T47D (cell line): ENCODE data around the gene MMADHC.
"Not testable (repeated sequence)": the region's sequence is repeated elsewhere in the genome, so short reads cannot be mapped to it uniquely, and the experiment has no call there.

Experiments used
- DNase-seq, 2 experiments: peaks; one replicate each; pipeline versions ENCODE4 v3.0.0 to v3.0.0-alpha.2; 2011 to 2012; ENCODE audit warnings: low read depth in 1 of 2, low spot score in 1 of 2
- JUND ChIP-seq: IDR thresholded peaks from 2 replicates; pipeline ENCODE4 v1.6.1; 2012; ENCODE audit warnings: low read depth
- in situ Hi-C: cut with HindIII; loops from 2 replicates; pipeline ENCODE4 v1.10.0; 2016; ENCODE audit warnings: low sequenced_read_pairs, low pct_unique_long_range_greater_than_20kb

MMADHC gene

GRCh38 chr2:149585166-149585885 is 2.2 kb downstream of the MMADHC start:
- TF ChIP-seq JUND = no peak
- DNase-seq = no peak
- in situ Hi-C loops = no loop called here

- in situ Hi-C loops = no loop called here
- no peak for DNase-seq
- TF ChIP-seq JUND = no peak
Measured at GRCh38 chr2:149579972-149580882, 7.3 kb downstream of the MMADHC start.

GRCh38 chr2:149577269-149577668 is 10.3 kb downstream of the MMADHC start:
- DNase-seq = no peak
- in situ Hi-C loops = no loop called here
- no peak for TF ChIP-seq JUND

GRCh38 chr2:149575752-149576151 is 11.8 kb downstream of the MMADHC start:
- TF ChIP-seq JUND = no peak
- in situ Hi-C loops = no loop called here

GRCh38 chr2:149575277-149575676 is 12.3 kb downstream of the MMADHC start:
- no peak for DNase-seq
- TF ChIP-seq JUND = no peak
- in situ Hi-C loops = no loop called here

More at GRCh38 chr2:149575752-149576151, 11.8 kb downstream of the MMADHC start:
- no peak for DNase-seq

- DNase-seq = no peak
- in situ Hi-C loops = no loop called here
- no peak for TF ChIP-seq JUND
Measured at GRCh38 chr2:149573760-149574159, 13.8 kb downstream of the MMADHC start.

- in situ Hi-C loops = no loop called here
- no peak for DNase-seq
Measured at GRCh38 chr2:149572102-149572953, 15.2 kb downstream of the MMADHC start.

GRCh38 chr2:149568138-149568537 is 19.4 kb downstream of the MMADHC start:
- DNase-seq = no peak
- no peak for TF ChIP-seq JUND
- in situ Hi-C loops = no loop called here

More at GRCh38 chr2:149572102-149572953, 15.2 kb downstream of the MMADHC start:
- no peak for TF ChIP-seq JUND

GRCh38 chr2:149566652-149567051 is 20.9 kb downstream of the MMADHC start:
- no peak for DNase-seq
- in situ Hi-C loops = no loop called here
- no peak for TF ChIP-seq JUND

- DNase-seq, in situ Hi-C loops: not testable (repeated sequence)
Measured at GRCh38 chr2:149565625-149566024, 21.9 kb downstream of the MMADHC start.

GRCh38 chr2:149564983-149565382 is 22.6 kb downstream of the MMADHC start:
- in situ Hi-C loops = no loop called here
- no peak for TF ChIP-seq JUND
- no peak for DNase-seq

- in situ Hi-C loops = no loop called here
- TF ChIP-seq JUND = no peak
- no peak for DNase-seq
Measured at GRCh38 chr2:149564097-149564496, 23.5 kb downstream of the MMADHC start.
